HEK293 (cell line): ENCODE measurements around the gene GAST.

Experiments used
- CTCF ChIA-PET: fragments of 350-600 bp; formaldehyde crosslinking; extraction: SDS; loops from one replicate; lab custom pipeline; 2021; ENCODE audit warnings: antibody characterized with exemption; lab: Yijun Ruan, JAX
- POLR2A ChIA-PET: fragments of 300-600 bp; formaldehyde crosslinking; extraction: SDS; loops from one replicate; lab custom pipeline; 2020; ENCODE audit warnings: antibody characterized with exemption, inconsistent platforms; lab: Yijun Ruan, JAX
- H3K27ac ChIP-seq: fragments of 200-500 bp; sonication (Bioruptor generic); 2 replicates; pipeline ENCODE4 v1.5.1; 2014; ENCODE audit warnings: low read depth, low read length, control low read depth, inconsistent platforms; ENCODE audit errors: extremely low read depth
- H3K36me3 ChIP-seq, 2 experiments: fragments of 200-500 bp in 1 of 2; sonication (Bioruptor generic) in 1 of 2; 1 replicate in 1 of 2; 2 replicates in 1 of 2; pipeline ENCODE4 v1.5.1; 2014 to 2017; ENCODE audit warnings: inconsistent platforms in 2 of 2, low read length in 2 of 2; ENCODE audit not compliant: control insufficient read depth in 2 of 2, insufficient read depth in 1 of 2
- H3K4me1 ChIP-seq: fragments of 200-500 bp; sonication (Bioruptor generic); 2 replicates; pipeline ENCODE4 v1.5.1; 2014; ENCODE audit warnings: mild to moderate bottlenecking, low read length, inconsistent platforms; ENCODE audit not compliant: control insufficient read depth, insufficient read depth
- H3K4me3 ChIP-seq: 2 replicates; pipeline ENCODE4 v1.5.1; 2011; ENCODE audit warnings: low read depth, mild to moderate bottlenecking, control low read depth, low read length, moderate library complexity
- H3K9me3 ChIP-seq: fragments of 200-500 bp; sonication (Bioruptor generic); 2 replicates; pipeline ENCODE4 v1.5.1; 2014; ENCODE audit warnings: low read depth, low read length, inconsistent platforms; ENCODE audit not compliant: control insufficient read depth, insufficient read depth
- BCL11A ChIP-seq: fragments of 450-650 bp; formaldehyde crosslinking; IDR thresholded peaks from 2 replicates; pipeline ENCODE4 v1.5.1; 2016; ENCODE audit warnings: low read depth, missing biosample characterization, missing genetic modification characterization
- KLF10 ChIP-seq: fragments of 450-650 bp; IDR thresholded peaks from 2 replicates; pipeline ENCODE4 v1.5.1; 2018; ENCODE audit warnings: missing biosample characterization, mild to moderate bottlenecking, missing genetic modification characterization
- KLF16 ChIP-seq: fragments of 450-650 bp; formaldehyde crosslinking; IDR thresholded peaks from 2 replicates; pipeline ENCODE4 v1.5.1; 2017; ENCODE audit warnings: missing biosample characterization, missing genetic modification characterization
- MEIS1 ChIP-seq: sonication (generic); formaldehyde crosslinking; IDR thresholded peaks from 2 replicates; pipeline ENCODE4 v1.8.1; 2022; ENCODE audit warnings: missing genetic modification reagents, mild to moderate bottlenecking, borderline replicate concordance
- PRDM1 ChIP-seq: fragments of 450-650 bp; formaldehyde crosslinking; IDR thresholded peaks from 2 replicates; pipeline ENCODE4; 2016; ENCODE audit warnings: missing biosample characterization, missing genetic modification characterization
- SP2 ChIP-seq: fragments of 450-650 bp; formaldehyde crosslinking; IDR thresholded peaks from 2 replicates; pipeline ENCODE4 v1.5.1; 2016; ENCODE audit warnings: missing biosample characterization, missing genetic modification characterization
- YY1 ChIP-seq: fragments of 450-650 bp; formaldehyde crosslinking; IDR thresholded peaks from 2 replicates; pipeline ENCODE4 v1.5.1; 2018; ENCODE audit warnings: missing biosample characterization, missing genetic modification characterization
- YY2 ChIP-seq: fragments of 450-650 bp; formaldehyde crosslinking; IDR thresholded peaks from 2 replicates; pipeline ENCODE4 v1.5.1; 2016; ENCODE audit warnings: missing biosample characterization, missing genetic modification characterization
- ZBTB21 ChIP-seq: fragments of 450-650 bp; formaldehyde crosslinking; IDR thresholded peaks from 2 replicates; pipeline ENCODE4 v1.5.1; 2017; ENCODE audit warnings: missing biosample characterization, missing genetic modification characterization
- ZBTB7A ChIP-seq: fragments of 450-650 bp; formaldehyde crosslinking; IDR thresholded peaks from 2 replicates; pipeline ENCODE4 v1.5.1; 2016; ENCODE audit warnings: low read depth, missing biosample characterization, missing genetic modification characterization
- ZEB2 ChIP-seq: fragments of 450-650 bp; formaldehyde crosslinking; IDR thresholded peaks from 2 replicates; pipeline ENCODE4 v1.5.1; 2016; ENCODE audit warnings: missing biosample characterization, missing genetic modification characterization
- ZNF155 ChIP-seq: fragments of 450-650 bp; formaldehyde crosslinking; IDR thresholded peaks from 2 replicates; pipeline ENCODE4 v1.5.1; 2016; ENCODE audit warnings: missing biosample characterization, missing genetic modification characterization
- ZNF174 ChIP-seq: fragments of 450-650 bp; formaldehyde crosslinking; IDR thresholded peaks from 2 replicates; pipeline ENCODE4 v1.5.0; 2017; ENCODE audit warnings: missing biosample characterization, mild to moderate bottlenecking, missing genetic modification characterization
- ZNF24 ChIP-seq: fragments of 450-650 bp; formaldehyde crosslinking; IDR thresholded peaks from 2 replicates; pipeline ENCODE4 v1.5.1; 2016; ENCODE audit warnings: missing biosample characterization, missing genetic modification characterization
- ZNF302 ChIP-seq: fragments of 450-650 bp; formaldehyde crosslinking; IDR thresholded peaks from 2 replicates; pipeline ENCODE4 v1.5.1; 2016; ENCODE audit warnings: missing biosample characterization, missing genetic modification characterization, low read depth
- ZNF48 ChIP-seq: fragments of 450-650 bp; formaldehyde crosslinking; IDR thresholded peaks from 2 replicates; pipeline ENCODE4 v1.5.1; 2016; ENCODE audit warnings: missing biosample characterization, missing genetic modification characterization
- ZNF624 ChIP-seq: fragments of 450-650 bp; formaldehyde crosslinking; IDR thresholded peaks from 2 replicates; pipeline ENCODE4 v1.5.1; 2017; ENCODE audit warnings: missing biosample characterization, missing genetic modification characterization
- ZNF629 ChIP-seq: fragments of 450-650 bp; formaldehyde crosslinking; IDR thresholded peaks from 2 replicates; pipeline ENCODE4 v1.5.1; 2017; ENCODE audit warnings: missing biosample characterization, missing genetic modification characterization
- ZNF660 ChIP-seq: fragments of 450-650 bp; IDR thresholded peaks from 2 replicates; pipeline ENCODE4 v1.5.1; 2018; ENCODE audit warnings: missing biosample characterization, mild to moderate bottlenecking, missing genetic modification characterization
- TF ChIP-seq, protein P1 (sequence below): IDR thresholded peaks from 2 replicates; pipeline ENCODE4 v1.6.1; 2011; ENCODE audit warnings: mild to moderate bottlenecking, low read depth, low read length, borderline replicate concordance
- TF ChIP-seq, protein P2 (sequence below): fragments of 450-650 bp; formaldehyde crosslinking; conservative IDR thresholded peaks from 2 replicates; pipeline ENCODE4 v1.5.1; 2016; ENCODE audit warnings: low read depth, missing biosample characterization, missing genetic modification characterization
- TF ChIP-seq, protein P3 (sequence below): fragments of 450-650 bp; formaldehyde crosslinking; IDR thresholded peaks from 2 replicates; pipeline ENCODE4 v1.5.1; 2016; ENCODE audit warnings: missing biosample characterization, missing genetic modification characterization
- TF ChIP-seq, protein P4 (sequence below): fragments of 450-650 bp; formaldehyde crosslinking; IDR thresholded peaks from 2 replicates; pipeline ENCODE4 v1.5.1; 2016; ENCODE audit warnings: missing biosample characterization, missing genetic modification characterization, low read depth
- TF ChIP-seq, protein P5 (sequence below): fragments of 450-650 bp; formaldehyde crosslinking; IDR thresholded peaks from 2 replicates; pipeline ENCODE4 v1.5.1; 2016; ENCODE audit warnings: missing biosample characterization, missing genetic modification characterization
- TF ChIP-seq, protein P6 (sequence below): fragments of 450-650 bp; formaldehyde crosslinking; IDR thresholded peaks from 2 replicates; pipeline ENCODE4 v1.5.1; 2017; ENCODE audit warnings: missing biosample characterization, missing genetic modification characterization
- TF ChIP-seq, protein P7 (sequence below): fragments of 450-650 bp; formaldehyde crosslinking; IDR thresholded peaks from 2 replicates; pipeline ENCODE4 v1.5.1; 2016; ENCODE audit warnings: missing biosample characterization, missing genetic modification characterization

The GAST gene

DNA sequence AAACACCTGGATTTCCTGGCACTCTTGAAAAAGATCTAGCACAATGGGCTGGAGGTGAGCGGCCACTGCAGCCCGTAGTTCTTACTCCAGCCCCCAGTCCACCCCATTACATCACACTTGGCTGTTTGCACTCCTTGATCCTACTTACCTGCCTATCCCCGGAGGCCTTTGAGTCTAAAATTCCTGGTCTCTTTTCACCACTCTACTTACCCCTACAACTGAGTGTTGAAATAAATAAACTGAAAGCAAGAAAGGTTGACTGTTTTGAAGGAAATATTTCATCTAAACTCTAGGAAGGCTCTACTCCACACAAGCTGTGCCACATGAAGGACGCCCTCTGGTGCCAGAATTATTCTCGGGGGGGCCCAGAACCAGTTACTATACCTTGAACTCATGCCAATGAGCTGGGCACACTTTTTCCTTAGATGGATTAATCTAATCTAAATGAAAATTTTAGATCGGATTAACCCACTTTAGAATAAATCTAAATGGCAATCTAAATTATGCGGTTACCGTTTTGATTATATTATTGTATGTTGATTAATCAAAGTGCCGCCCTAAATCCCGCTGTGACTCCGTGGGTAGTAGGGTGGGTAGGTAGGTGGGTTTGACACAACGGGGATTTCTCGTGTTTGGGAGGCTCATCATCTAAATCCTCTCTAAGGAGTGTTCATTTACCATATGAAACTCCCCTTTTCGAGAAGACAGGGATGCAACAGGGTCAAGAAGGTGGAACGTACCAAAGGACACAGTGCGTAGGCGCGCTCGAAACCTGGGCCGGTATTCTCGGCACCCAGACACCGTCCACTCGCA is 24.1 kb upstream of the GAST start:
- peak overlapping the region; percentile 53 for H3K4me3 ChIP-seq
- no peaks in the 10 kb centered on the region for H3K9me3 ChIP-seq
- ChIA-PET POLR2A (interaction anchor here (0.5 to 5.0 kb wide), 95 partner anchors 8 to 1773 kb away, joined by 3 to 104 read pairs (median 4); partner anchors contain the start of genes ACLY, CNP, DNAJC7 and FKBP10), CTCF (interaction anchor here (0.6 to 1.5 kb wide), 8 partner anchors 9 to 114 kb away, joined by 3 to 11 read pairs (median 4); no protein-coding TSS in a partner anchor)
- no peaks in the 10 kb centered on the region for H3K4me1 ChIP-seq
- peaks cover 21 to 37% of the 10 kb centered on the region in 2 experiments for H3K36me3 ChIP-seq
- peak overlapping the region; percentile 53 for H3K27ac ChIP-seq
- 0 out of 2 replicates have a peak, but pooled peaks have one; percentile 37 for TF ChIP-seq ZNF24
- TF ChIP-seq ZNF624 (tag by site-specific recombination): no peak
- TF ChIP-seq ZNF174: no peak
- TF ChIP-seq KLF16 (tag by site-specific recombination): peak; percentile 43; the same call in 1 of the 2 replicates
- no peak for TF ChIP-seq ZNF629 (tag by site-specific recombination)
- TF ChIP-seq ZBTB21 (tag by site-specific recombination): no peak
- TF ChIP-seq MEIS1 (CRISPR knock-in tag): no peak
- TF ChIP-seq, protein P1, sequence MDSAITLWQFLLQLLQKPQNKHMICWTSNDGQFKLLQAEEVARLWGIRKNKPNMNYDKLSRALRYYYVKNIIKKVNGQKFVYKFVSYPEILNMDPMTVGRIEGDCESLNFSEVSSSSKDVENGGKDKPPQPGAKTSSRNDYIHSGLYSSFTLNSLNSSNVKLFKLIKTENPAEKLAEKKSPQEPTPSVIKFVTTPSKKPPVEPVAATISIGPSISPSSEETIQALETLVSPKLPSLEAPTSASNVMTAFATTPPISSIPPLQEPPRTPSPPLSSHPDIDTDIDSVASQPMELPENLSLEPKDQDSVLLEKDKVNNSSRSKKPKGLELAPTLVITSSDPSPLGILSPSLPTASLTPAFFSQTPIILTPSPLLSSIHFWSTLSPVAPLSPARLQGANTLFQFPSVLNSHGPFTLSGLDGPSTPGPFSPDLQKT: no peak
- TF ChIP-seq ZBTB7A: no peak
- TF ChIP-seq, protein P2, sequence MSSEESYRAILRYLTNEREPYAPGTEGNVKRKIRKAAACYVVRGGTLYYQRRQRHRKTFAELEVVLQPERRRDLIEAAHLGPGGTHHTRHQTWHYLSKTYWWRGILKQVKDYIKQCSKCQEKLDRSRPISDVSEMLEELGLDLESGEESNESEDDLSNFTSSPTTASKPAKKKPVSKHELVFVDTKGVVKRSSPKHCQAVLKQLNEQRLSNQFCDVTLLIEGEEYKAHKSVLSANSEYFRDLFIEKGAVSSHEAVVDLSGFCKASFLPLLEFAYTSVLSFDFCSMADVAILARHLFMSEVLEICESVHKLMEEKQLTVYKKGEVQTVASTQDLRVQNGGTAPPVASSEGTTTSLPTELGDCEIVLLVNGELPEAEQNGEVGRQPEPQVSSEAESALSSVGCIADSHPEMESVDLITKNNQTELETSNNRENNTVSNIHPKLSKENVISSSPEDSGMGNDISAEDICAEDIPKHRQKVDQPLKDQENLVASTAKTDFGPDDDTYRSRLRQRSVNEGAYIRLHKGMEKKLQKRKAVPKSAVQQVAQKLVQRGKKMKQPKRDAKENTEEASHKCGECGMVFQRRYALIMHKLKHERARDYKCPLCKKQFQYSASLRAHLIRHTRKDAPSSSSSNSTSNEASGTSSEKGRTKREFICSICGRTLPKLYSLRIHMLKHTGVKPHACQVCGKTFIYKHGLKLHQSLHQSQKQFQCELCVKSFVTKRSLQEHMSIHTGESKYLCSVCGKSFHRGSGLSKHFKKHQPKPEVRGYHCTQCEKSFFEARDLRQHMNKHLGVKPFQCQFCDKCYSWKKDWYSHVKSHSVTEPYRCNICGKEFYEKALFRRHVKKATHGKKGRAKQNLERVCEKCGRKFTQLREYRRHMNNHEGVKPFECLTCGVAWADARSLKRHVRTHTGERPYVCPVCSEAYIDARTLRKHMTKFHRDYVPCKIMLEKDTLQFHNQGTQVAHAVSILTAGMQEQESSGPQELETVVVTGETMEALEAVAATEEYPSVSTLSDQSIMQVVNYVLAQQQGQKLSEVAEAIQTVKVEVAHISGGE (tag by site-specific recombination): peak; percentile 19
- TF ChIP-seq SP2 (tag by site-specific recombination): no peak
- no peak for TF ChIP-seq ZNF302 (tag by site-specific recombination)
- no peak for TF ChIP-seq ZNF155 (tag by site-specific recombination)
- TF ChIP-seq, protein P3, sequence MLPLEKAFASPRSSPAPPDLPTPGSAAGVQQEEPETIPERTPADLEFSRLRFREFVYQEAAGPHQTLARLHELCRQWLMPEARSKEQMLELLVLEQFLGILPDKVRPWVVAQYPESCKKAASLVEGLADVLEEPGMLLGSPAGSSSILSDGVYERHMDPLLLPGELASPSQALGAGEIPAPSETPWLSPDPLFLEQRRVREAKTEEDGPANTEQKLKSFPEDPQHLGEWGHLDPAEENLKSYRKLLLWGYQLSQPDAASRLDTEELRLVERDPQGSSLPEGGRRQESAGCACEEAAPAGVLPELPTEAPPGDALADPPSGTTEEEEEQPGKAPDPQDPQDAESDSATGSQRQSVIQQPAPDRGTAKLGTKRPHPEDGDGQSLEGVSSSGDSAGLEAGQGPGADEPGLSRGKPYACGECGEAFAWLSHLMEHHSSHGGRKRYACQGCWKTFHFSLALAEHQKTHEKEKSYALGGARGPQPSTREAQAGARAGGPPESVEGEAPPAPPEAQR (tag by site-specific recombination): no peak
- TF ChIP-seq, protein P4, sequence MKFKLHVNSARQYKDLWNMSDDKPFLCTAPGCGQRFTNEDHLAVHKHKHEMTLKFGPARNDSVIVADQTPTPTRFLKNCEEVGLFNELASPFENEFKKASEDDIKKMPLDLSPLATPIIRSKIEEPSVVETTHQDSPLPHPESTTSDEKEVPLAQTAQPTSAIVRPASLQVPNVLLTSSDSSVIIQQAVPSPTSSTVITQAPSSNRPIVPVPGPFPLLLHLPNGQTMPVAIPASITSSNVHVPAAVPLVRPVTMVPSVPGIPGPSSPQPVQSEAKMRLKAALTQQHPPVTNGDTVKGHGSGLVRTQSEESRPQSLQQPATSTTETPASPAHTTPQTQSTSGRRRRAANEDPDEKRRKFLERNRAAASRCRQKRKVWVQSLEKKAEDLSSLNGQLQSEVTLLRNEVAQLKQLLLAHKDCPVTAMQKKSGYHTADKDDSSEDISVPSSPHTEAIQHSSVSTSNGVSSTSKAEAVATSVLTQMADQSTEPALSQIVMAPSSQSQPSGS: no peak
- TF ChIP-seq, protein P5, sequence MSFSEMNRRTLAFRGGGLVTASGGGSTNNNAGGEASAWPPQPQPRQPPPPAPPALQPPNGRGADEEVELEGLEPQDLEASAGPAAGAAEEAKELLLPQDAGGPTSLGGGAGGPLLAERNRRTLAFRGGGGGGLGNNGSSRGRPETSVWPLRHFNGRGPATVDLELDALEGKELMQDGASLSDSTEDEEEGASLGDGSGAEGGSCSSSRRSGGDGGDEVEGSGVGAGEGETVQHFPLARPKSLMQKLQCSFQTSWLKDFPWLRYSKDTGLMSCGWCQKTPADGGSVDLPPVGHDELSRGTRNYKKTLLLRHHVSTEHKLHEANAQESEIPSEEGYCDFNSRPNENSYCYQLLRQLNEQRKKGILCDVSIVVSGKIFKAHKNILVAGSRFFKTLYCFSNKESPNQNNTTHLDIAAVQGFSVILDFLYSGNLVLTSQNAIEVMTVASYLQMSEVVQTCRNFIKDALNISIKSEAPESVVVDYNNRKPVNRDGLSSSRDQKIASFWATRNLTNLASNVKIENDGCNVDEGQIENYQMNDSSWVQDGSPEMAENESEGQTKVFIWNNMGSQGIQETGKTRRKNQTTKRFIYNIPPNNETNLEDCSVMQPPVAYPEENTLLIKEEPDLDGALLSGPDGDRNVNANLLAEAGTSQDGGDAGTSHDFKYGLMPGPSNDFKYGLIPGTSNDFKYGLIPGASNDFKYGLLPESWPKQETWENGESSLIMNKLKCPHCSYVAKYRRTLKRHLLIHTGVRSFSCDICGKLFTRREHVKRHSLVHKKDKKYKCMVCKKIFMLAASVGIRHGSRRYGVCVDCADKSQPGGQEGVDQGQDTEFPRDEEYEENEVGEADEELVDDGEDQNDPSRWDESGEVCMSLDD: peak; percentile 46; the same call in 1 of the 2 replicates
- no peak for TF ChIP-seq BCL11A (tag by site-specific recombination)
- 0 out of 2 replicates have a peak, but pooled peaks have one; percentile 68 for TF ChIP-seq ZNF660 (tag by site-specific recombination)
- TF ChIP-seq, protein P6, sequence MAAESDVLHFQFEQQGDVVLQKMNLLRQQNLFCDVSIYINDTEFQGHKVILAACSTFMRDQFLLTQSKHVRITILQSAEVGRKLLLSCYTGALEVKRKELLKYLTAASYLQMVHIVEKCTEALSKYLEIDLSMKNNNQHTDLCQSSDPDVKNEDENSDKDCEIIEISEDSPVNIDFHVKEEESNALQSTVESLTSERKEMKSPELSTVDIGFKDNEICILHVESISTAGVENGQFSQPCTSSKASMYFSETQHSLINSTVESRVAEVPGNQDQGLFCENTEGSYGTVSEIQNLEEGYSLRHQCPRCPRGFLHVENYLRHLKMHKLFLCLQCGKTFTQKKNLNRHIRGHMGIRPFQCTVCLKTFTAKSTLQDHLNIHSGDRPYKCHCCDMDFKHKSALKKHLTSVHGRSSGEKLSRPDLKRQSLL (tag by site-specific recombination): no peak
- no peak for TF ChIP-seq ZNF48
- TF ChIP-seq, protein P7, sequence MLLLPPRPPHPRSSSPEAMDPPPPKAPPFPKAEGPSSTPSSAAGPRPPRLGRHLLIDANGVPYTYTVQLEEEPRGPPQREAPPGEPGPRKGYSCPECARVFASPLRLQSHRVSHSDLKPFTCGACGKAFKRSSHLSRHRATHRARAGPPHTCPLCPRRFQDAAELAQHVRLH (tag by site-specific recombination): peak; percentile 99
- no peak; the same call in 1 of the 2 replicates for TF ChIP-seq ZEB2 (tag by site-specific recombination)
- no peak for TF ChIP-seq KLF10 (tag by site-specific recombination)
- TF ChIP-seq YY2: no peak
- TF ChIP-seq PRDM1: no peak
- TF ChIP-seq YY1 (tag by site-specific recombination): no peak
